ENCODE results near the gene UGDH. TPM values are rescaled to one million over a fixed set of nuclear protein-coding genes. Genes with fewer than 3 reads are reported as not detected.

UGDH gene
- total and polyA plus RNA-seq, 4 donors, result 33.1 to 241 (median 84.0) TPM

DNA sequence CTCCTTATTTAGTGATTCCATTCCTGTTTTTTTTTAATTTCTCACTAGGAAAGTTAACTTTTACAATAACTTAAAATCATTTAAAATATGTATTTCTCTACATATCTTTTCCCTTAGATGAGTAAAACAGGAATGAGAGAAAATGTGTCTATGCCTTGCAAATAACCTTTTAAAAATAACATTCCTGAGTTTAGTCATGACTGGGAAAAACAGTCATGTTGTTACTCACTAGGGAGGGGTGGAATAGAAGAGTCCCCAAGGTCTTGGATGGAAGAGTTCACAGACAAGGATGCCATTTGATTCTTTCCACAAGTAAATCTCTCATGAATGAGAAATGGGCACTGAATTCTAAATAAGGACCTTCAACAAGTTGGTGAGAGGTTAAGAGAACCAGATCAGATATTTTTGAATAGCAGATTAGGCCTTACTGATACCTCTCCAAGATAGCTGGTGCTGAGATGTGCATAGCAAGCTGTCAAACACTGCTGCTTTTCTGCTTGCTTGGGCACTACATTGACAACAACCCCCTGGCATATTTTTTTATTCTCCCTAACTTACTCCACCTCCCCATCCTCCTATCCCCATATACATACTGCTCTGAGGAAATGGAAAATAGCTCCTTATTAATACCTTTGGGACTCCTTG, 25.1 kb downstream of the UGDH start:
- H3K27ac ChIP-seq (ENCODE audit: low read depth in 1 of 2, low read length in 2 of 2), result no peak overlapping the region
- peaks cover 19 to 69% (median 63%) of the 10 kb centered on the region in 4 donors for H3K36me3 ChIP-seq (ENCODE audit: control insufficient read depth in 4 of 4, insufficient read depth in 3 of 4, low read depth in 1 of 4, low read length in 3 of 4)

DNA sequence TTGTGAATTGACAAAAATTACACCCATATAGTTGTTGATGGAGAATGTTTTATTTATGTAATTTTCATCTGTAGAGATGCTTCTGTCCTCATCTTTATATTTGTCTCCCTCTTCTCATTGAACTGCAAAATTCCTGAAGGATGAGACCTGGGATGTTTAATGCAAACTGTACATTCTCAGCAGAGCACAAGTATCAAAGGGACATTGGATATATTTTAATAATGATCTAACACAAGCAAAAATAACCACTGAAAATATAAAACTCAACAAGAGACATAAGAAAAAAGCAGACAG, 28.6 kb downstream of the UGDH start:
- Histone ChIP-seq H3K36me3 (ENCODE audit: control insufficient read depth in 4 of 4, insufficient read depth in 3 of 4, low read depth in 1 of 4, low read length in 3 of 4) (peaks cover 14 to 40% (median 37%) of the 10 kb centered on the region in 4 donors), H3K9me3 (ENCODE audit: control insufficient read depth in 4 of 4, low read length in 3 of 4) (no peaks in the 10 kb centered on the region), H3K27me3 (ENCODE audit: control insufficient read depth in 4 of 4, insufficient read depth in 4 of 4, low read length in 3 of 4) (no peaks in the 10 kb centered on the region), H3K9ac (ENCODE audit: low read depth in 1 of 2, low read length in 2 of 2) (no peak overlapping the region), H3K4me1 (ENCODE audit: control insufficient read depth in 4 of 4, insufficient read depth in 4 of 4, low read length in 3 of 4) (peaks cover 0 to 3% (median 1%) of the 10 kb centered on the region in 4 donors), H3K27ac (ENCODE audit: low read depth in 1 of 2, low read length in 2 of 2) (no peak overlapping the region), H3K4me3 (ENCODE audit: low read depth in 1 of 3, low read length in 3 of 3) (no peak overlapping the region)
- DNase-seq (ENCODE audit: low spot score), result no peak
- TF ChIP-seq ZBTB33 (IDR thresholded peaks at IDR 0.05), result no peak
- no peak for TF ChIP-seq CTCF (IDR thresholded peaks at IDR 0.05; ENCODE audit: low read depth, low read length, missing input control)
- TF ChIP-seq, protein P1, sequence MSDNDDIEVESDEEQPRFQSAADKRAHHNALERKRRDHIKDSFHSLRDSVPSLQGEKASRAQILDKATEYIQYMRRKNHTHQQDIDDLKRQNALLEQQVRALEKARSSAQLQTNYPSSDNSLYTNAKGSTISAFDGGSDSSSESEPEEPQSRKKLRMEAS (IDR thresholded peaks at IDR 0.05), result no peak
- no peak for TF ChIP-seq JUND (IDR thresholded peaks at IDR 0.05)
- TF ChIP-seq HNF4G (IDR thresholded peaks at IDR 0.05), result no peak
- no peak for TF ChIP-seq RAD21 (IDR thresholded peaks at IDR 0.05)
- TF ChIP-seq TAF1 (conservative IDR thresholded peaks at IDR 0.05), result no peak
- no peak for TF ChIP-seq GABPA (IDR thresholded peaks at IDR 0.05 in 1 of 2, conservative IDR thresholded peaks at IDR 0.05 in 1 of 2)

More for the DNA sequence above, 25.1 kb downstream of the UGDH start:
- TF ChIP-seq FOXA1 (IDR thresholded peaks at IDR 0.05) (no peak), FOXA2 (IDR thresholded peaks at IDR 0.05) (no peak), HNF4A (conservative IDR thresholded peaks at IDR 0.05) (no peak), CTCF (IDR thresholded peaks at IDR 0.05; ENCODE audit: low read depth, low read length, missing input control) (no peak), REST (IDR thresholded peaks at IDR 0.05) (no peak), RAD21 (IDR thresholded peaks at IDR 0.05) (no peak), JUND (IDR thresholded peaks at IDR 0.05) (no peak), TAF1 (conservative IDR thresholded peaks at IDR 0.05) (no peak), NR2F2 (IDR thresholded peaks at IDR 0.05) (no peak), HNF4G (IDR thresholded peaks at IDR 0.05) (no peak), ATF3 (IDR thresholded peaks at IDR 0.05) (no peak)
- TF ChIP-seq, protein P1 (IDR thresholded peaks at IDR 0.05), result no peak
- H3K4me3 ChIP-seq (ENCODE audit: low read depth in 1 of 3, low read length in 3 of 3), result no peak overlapping the region
- no peak for DNase-seq (ENCODE audit: low spot score)
- H3K9me3 ChIP-seq (ENCODE audit: control insufficient read depth in 4 of 4, low read length in 3 of 4), result no peaks in the 10 kb centered on the region
- no peak overlapping the region for H3K9ac ChIP-seq (ENCODE audit: low read depth in 1 of 2, low read length in 2 of 2)
- peaks cover 0 to 1% (median 0%) of the 10 kb centered on the region in 4 donors for H3K4me1 ChIP-seq (ENCODE audit: control insufficient read depth in 4 of 4, insufficient read depth in 4 of 4, low read length in 3 of 4)
- H3K27me3 ChIP-seq (ENCODE audit: control insufficient read depth in 4 of 4, insufficient read depth in 4 of 4, low read length in 3 of 4), result no peaks in the 10 kb centered on the region

All from liver (tissue), 9 donors.